IPS-20b (cell line): ENCODE data around the gene PIP4K2A.

Experiments
- H3K27ac ChIP-seq: one replicate; pipeline ENCODE4 v1.5.1; 2013; ENCODE audit warnings: low read length
- H3K27me3 ChIP-seq: 2 replicates; pipeline ENCODE4 v1.6.1; 2013; ENCODE audit warnings: mild to moderate bottlenecking, low read length, inconsistent platforms; ENCODE audit not compliant: insufficient read depth
- H3K36me3 ChIP-seq: 2 replicates; pipeline ENCODE4 v1.6.1; 2013; ENCODE audit warnings: low read depth, mild to moderate bottlenecking, inconsistent platforms, low read length, moderate library complexity; ENCODE audit not compliant: insufficient read depth
- H3K4me1 ChIP-seq: 2 replicates; pipeline ENCODE4 v1.6.1; 2013; ENCODE audit warnings: mild to moderate bottlenecking, control low read depth, inconsistent platforms, low read length, moderate library complexity; ENCODE audit not compliant: insufficient read depth
- H3K4me3 ChIP-seq: 2 replicates; pipeline ENCODE4 v1.5.1; 2013; ENCODE audit warnings: mild to moderate bottlenecking, low read length, inconsistent platforms
- H3K9ac ChIP-seq: 2 replicates; pipeline ENCODE4 v1.6.1; 2013; ENCODE audit warnings: low read depth, mild to moderate bottlenecking, inconsistent platforms, low read length, moderate library complexity
- H3K9me3 ChIP-seq: 2 replicates; pipeline ENCODE4 v1.6.1; 2013; ENCODE audit warnings: mild to moderate bottlenecking, low read depth, low read length, inconsistent platforms; ENCODE audit not compliant: insufficient read depth

The PIP4K2A gene

DNA sequence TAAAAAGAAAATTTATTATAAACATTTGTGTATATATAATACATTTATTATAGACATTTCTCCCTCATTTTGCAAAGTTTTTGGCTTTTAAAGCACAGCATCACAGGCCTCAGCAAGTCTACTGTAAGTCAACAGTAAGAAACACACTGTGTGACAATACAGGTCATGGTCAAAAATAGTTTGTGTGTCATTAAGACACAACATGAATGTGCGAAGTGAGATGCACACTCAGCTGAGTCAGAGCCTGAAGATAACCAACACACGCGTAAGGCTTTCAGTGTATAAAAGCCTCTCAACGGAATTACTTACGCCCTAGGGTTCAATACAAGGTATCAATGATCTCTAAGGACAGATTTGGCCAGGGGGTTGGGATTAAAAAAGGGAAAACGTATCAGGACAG lies 157.6 kb downstream of the PIP4K2A start:
- H3K4me1 ChIP-seq = no peaks in the 10 kb centered on the region; the same call in 1 of the 2 replicates
- H3K36me3 ChIP-seq = no peaks in the 10 kb centered on the region
- H3K27ac ChIP-seq = no peak overlapping the region
- no peaks in the 10 kb centered on the region for H3K9me3 ChIP-seq
- H3K27me3 ChIP-seq = no peaks in the 10 kb centered on the region
- H3K9ac ChIP-seq = no peak overlapping the region
- H3K4me3 ChIP-seq = no peak overlapping the region

DNA sequence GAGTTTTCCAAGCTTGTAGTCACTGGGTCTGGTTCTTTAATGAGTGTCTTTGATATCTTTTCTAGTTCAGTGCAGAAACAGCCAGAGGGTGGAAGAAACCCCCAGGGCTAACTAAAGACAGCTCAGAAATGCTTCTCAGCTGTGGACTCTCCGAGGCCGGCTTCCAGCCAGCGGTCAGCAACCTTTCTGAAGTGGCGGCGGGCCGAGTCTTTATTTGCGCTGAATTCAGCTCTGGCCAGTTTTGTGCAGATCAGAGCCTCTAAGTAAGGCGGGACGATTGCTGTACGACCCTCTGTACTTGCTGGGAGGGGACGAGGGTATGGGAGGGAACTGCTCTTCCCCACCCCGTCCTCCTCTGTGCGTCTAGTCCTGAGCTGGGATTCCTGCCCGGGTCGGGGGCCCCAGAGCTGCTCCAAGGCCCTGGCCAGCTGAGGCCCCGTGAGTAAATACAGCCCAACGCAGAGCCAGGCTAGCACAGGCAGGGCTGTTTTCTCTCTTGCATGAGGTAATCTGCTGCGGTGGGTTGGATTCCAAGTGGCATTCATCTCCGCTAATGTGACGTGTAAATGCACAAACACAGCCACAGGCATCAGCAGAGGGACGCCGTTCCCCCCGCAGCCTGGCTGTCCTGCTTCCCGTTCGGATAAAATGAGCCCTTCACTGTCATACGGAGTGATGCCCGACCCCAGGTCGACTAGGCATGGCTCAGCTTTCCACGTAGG lies 159.8 kb downstream of the PIP4K2A start:
- no peaks in the 10 kb centered on the region for H3K9me3 ChIP-seq
- no peak overlapping the region for H3K9ac ChIP-seq
- no peaks in the 10 kb centered on the region; the same call in 1 of the 2 replicates for H3K4me1 ChIP-seq
- H3K27me3 ChIP-seq = no peaks in the 10 kb centered on the region
- H3K27ac ChIP-seq = no peak overlapping the region
- peaks cover 15% of the 10 kb centered on the region for H3K36me3 ChIP-seq
- H3K4me3 ChIP-seq = no peak overlapping the region

DNA sequence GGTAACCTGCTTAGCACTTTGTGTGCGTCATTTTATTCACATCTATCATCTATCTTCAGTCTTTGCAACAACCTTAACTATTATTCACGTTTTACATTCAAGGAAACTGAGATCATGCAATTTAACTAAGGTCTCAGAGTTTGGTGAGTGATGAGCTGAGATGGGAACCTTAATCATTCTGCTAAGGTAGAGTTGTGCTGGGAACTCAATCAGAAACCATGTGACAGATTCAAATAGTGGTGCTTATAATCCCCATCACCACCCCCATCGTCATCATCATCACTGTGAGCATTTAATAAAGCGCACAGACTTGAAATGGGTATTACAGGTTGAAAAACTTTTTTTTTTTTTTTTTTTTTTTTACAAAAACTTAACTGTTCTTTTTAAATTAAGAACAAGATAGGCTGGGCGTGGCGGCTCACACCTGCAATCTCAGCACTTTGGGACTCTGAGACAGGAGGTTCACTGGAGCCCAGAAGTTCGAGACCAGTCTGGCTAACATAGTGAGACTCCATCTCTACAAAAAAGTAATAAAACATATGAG lies 160.9 kb downstream of the PIP4K2A start:
- Histone ChIP-seq H3K4me3 (no peak overlapping the region), H3K9ac (no peak overlapping the region), H3K36me3 (peaks cover 19% of the 10 kb centered on the region), H3K27ac (no peak overlapping the region), H3K4me1 (no peaks in the 10 kb centered on the region; the same call in 1 of the 2 replicates), H3K27me3 (no peaks in the 10 kb centered on the region), H3K9me3 (no peaks in the 10 kb centered on the region)

- H3K4me1 ChIP-seq = no peaks in the 10 kb centered on the region; the same call in 1 of the 2 replicates
- no peaks in the 10 kb centered on the region for H3K9me3 ChIP-seq
- H3K36me3 ChIP-seq = peaks cover 25% of the 10 kb centered on the region
- no peak overlapping the region for H3K4me3 ChIP-seq
- H3K27ac ChIP-seq = no peak overlapping the region
- H3K9ac ChIP-seq = no peak overlapping the region
- no peaks in the 10 kb centered on the region for H3K27me3 ChIP-seq
These were observed 161.4 kb downstream of the PIP4K2A start for GRCh38 chr10:22552888-22553378.

DNA sequence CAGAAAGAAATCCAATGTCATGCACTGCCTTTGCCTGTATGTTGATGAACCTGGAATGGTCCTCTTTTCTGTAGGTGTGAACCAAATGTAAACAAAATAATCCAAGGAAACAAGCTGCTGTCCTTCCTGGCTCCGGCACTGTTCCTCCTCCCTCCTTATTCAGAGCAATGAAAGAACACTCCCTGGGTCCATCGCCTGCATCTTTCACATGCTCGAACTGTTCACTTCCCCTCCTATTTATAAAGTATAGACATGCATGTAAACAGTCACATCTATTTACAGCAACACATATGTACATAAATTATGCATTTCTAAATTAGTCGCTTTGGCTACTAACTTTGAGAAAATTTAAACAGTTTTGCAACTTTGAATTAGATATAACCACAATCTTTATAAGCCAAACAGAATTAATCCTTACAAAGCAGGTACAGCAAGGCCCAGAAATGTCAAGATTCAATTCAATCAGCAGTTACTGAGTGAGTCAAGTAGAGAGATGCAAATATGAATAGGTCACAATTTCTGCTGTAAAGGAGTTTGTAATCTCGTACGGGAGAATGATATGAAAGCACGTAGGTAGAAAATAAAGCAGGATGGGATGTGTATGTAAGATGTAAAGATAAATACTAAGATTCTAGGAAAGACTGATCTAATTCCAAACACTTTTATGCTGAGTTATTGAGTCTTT lies 162.6 kb downstream of the PIP4K2A start:
- Histone ChIP-seq H3K36me3 (peaks cover 31% of the 10 kb centered on the region), H3K9ac (no peak overlapping the region), H3K27ac (no peak overlapping the region), H3K9me3 (no peaks in the 10 kb centered on the region), H3K4me1 (no peaks in the 10 kb centered on the region; the same call in 1 of the 2 replicates), H3K4me3 (no peak overlapping the region), H3K27me3 (no peaks in the 10 kb centered on the region)

DNA sequence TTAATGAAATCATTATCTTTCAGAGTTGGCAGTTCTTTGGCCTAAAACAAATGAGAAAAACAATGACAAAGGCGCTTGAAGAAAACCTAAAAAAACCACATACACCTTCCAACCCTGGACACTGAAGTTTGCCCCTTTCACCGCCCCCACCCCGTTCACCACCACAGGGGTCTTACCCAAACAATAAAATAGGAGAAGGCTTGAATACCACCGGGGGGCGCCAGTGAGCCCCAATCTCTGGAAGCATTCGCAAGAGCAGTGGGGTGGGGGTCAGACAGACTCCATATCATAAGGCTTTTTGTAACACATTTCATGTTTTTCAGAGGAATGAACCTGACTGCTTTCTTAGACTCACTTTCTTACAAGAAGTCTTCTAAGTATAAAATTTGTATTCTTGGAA lies 163.6 kb downstream of the PIP4K2A start:
- no peak overlapping the region for H3K9ac ChIP-seq
- no peak overlapping the region for H3K4me3 ChIP-seq
- no peaks in the 10 kb centered on the region; the same call in 1 of the 2 replicates for H3K4me1 ChIP-seq
- H3K36me3 ChIP-seq = peaks cover 35% of the 10 kb centered on the region
- no peaks in the 10 kb centered on the region for H3K9me3 ChIP-seq
- H3K27me3 ChIP-seq = no peaks in the 10 kb centered on the region
- no peak overlapping the region for H3K27ac ChIP-seq

DNA sequence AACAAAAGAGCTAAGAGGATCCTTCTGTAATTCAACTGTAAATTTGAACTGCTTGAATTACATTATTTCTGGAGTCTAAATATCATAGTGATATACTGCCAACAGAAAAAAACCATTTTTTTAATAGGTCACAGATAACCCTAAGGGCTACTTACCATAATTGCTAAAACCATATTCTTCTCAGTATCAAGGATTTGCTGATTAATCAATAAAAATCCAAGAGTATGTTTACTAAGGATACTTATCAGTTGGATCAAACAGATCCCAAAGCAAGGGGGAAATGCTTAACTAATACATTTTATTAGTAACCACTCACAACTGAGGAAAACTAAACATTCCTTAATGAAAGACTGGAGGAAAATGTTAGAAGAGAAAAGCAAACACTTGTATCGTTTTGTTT lies 166.0 kb downstream of the PIP4K2A start:
- Histone ChIP-seq H3K36me3 (peaks cover 36% of the 10 kb centered on the region), H3K9me3 (no peaks in the 10 kb centered on the region), H3K4me1 (no peaks in the 10 kb centered on the region; the same call in 1 of the 2 replicates)

GRCh38 chr10:22545643-22546042 lies 168.7 kb downstream of the PIP4K2A start:
- Histone ChIP-seq H3K36me3 (peaks cover 45% of the 10 kb centered on the region), H3K27me3 (no peaks in the 10 kb centered on the region), H3K9me3 (no peaks in the 10 kb centered on the region), H3K9ac (no peak overlapping the region), H3K27ac (no peak overlapping the region), H3K4me1 (no peaks in the 10 kb centered on the region; the same call in 1 of the 2 replicates), H3K4me3 (no peak overlapping the region)

More for the DNA sequence above, 166.0 kb downstream of the PIP4K2A start:
- H3K4me3 ChIP-seq = no peak overlapping the region
- H3K27ac ChIP-seq = no peak overlapping the region
- no peaks in the 10 kb centered on the region for H3K27me3 ChIP-seq
- H3K9ac ChIP-seq = no peak overlapping the region

DNA sequence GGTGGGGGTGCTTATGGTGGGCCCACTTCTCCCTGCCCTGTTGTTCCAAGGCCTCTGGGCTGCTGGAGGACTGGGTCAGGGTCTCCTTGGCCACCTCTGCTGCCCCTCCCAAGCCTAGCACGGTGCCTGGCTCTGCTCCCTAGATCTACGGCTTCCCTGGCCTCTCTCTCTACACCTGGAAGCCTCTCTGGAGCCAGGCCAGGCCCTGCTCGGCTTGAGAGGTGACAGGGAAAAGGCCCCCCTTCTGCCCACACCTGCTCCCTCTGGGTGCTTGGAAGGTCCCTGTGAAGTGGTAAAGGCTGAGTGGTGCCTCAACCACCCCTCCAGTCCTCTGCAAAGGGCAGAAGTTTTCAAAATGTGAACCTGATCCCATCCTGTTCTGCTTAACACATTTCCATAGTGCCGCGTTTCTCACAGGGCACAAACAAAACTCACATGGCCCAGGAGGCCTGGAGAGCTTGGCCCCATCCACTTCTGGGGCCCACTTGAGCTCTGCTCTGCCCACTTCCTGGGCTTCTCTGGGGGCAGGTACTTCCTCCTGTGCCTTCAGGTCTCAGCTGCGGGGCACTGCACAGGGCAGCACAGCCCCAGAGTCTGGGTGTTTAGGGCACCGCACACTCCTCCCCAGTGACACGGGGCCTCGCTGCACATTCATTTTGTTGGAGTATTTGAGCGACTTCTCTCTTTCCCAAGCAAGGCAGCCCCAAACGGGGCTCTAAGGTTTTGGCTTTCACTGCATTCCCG lies 169.9 kb downstream of the PIP4K2A start:
- Histone ChIP-seq H3K27ac (no peak overlapping the region), H3K36me3 (peaks cover 47% of the 10 kb centered on the region)

GRCh38 chr10:22542773-22543172 lies 171.6 kb downstream of the PIP4K2A start:
- Histone ChIP-seq H3K27me3 (no peaks in the 10 kb centered on the region), H3K27ac (no peak overlapping the region), H3K36me3 (peaks cover 52% of the 10 kb centered on the region), H3K4me1 (no peaks in the 10 kb centered on the region), H3K4me3 (no peak overlapping the region), H3K9ac (no peak overlapping the region), H3K9me3 (no peaks in the 10 kb centered on the region)

More for the DNA sequence above, 169.9 kb downstream of the PIP4K2A start:
- H3K9ac ChIP-seq = no peak overlapping the region
- no peaks in the 10 kb centered on the region for H3K9me3 ChIP-seq
- no peak overlapping the region for H3K4me3 ChIP-seq
- H3K4me1 ChIP-seq = no peaks in the 10 kb centered on the region
- no peaks in the 10 kb centered on the region for H3K27me3 ChIP-seq

- no peak overlapping the region for H3K4me3 ChIP-seq
- peaks cover 56% of the 10 kb centered on the region for H3K36me3 ChIP-seq
- no peaks in the 10 kb centered on the region for H3K9me3 ChIP-seq
- H3K4me1 ChIP-seq = no peaks in the 10 kb centered on the region
- H3K27ac ChIP-seq = no peak overlapping the region
- no peak overlapping the region for H3K9ac ChIP-seq
- no peaks in the 10 kb centered on the region for H3K27me3 ChIP-seq
These were observed 172.5 kb downstream of the PIP4K2A start for GRCh38 chr10:22541900-22542299.
